GM12874 (cell line): ENCODE measurements around the gene CDK5.

Experiments
- TF ChIP-seq, protein P1 (sequence below): IDR thresholded peaks from 2 replicates; pipeline ENCODE4 v1.5.1; 2011; ENCODE audit warnings: low read depth, mild to moderate bottlenecking, control low read depth, low read length, moderate library complexity; ENCODE audit not compliant: insufficient read depth

Gene CDK5

DNA sequence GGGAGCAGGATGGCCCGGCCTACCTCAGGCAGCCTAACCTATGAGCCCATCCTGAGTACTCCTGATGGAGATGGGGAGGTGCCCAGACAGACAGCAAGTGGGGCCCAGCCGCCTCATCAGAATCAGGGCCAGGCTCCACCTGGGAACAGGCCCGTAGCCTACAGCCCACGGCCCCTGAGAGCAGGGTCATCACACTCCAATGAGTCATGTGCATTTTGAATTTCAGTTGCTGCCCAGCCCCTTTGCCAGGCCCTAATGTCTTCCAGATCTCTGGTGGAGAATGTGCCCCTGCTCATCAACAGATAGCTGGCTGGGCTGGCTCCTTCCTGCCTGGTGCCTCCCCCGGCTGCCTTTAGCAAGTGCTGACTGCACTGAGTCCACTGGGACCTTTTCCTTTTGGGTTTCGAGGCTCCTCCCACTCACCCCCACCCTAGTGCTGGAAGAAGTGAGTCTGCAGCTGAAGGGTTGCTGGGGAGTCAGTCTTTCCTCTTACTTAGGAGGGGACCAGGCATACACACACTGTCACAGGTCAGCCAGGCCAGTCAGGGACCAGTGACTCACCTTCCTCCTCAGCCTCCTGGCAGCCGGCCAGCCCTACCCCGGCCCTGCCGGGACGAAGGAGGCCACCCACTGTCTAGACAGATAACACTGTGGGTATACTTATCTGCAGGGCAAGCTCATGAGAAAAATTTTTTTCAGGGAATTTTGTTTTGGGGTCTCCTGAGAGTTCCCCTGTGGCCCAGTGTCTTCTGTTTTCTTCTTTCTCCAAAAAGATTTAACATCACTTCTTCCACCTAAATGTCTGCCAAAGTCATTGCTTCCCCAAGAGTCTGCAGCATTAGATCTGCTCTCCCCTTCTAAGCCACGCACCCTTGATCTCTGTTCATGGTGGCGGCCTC lies 18.5 kb downstream of the CDK5 start:
- TF ChIP-seq, protein P1, sequence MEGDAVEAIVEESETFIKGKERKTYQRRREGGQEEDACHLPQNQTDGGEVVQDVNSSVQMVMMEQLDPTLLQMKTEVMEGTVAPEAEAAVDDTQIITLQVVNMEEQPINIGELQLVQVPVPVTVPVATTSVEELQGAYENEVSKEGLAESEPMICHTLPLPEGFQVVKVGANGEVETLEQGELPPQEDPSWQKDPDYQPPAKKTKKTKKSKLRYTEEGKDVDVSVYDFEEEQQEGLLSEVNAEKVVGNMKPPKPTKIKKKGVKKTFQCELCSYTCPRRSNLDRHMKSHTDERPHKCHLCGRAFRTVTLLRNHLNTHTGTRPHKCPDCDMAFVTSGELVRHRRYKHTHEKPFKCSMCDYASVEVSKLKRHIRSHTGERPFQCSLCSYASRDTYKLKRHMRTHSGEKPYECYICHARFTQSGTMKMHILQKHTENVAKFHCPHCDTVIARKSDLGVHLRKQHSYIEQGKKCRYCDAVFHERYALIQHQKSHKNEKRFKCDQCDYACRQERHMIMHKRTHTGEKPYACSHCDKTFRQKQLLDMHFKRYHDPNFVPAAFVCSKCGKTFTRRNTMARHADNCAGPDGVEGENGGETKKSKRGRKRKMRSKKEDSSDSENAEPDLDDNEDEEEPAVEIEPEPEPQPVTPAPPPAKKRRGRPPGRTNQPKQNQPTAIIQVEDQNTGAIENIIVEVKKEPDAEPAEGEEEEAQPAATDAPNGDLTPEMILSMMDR = no peak

DNA sequence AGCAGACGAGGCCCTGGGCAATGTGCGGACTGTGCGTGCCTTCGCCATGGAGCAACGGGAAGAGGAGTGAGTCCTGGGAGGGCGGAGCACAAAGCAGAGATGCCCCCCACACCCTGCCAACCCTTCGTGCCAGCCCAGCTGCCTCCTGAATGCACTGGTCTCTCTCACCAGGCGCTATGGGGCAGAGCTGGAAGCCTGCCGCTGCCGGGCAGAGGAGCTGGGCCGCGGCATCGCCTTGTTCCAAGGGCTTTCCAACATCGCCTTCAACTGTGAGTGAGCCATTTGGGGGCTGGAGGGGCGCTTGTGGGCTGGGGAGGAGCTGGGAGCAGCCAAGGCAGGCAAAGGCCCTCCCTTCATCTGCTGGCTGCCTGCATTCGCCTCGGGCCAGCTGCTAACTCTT lies 21.8 kb downstream of the CDK5 start:
- TF ChIP-seq, protein P1 = no peak

DNA sequence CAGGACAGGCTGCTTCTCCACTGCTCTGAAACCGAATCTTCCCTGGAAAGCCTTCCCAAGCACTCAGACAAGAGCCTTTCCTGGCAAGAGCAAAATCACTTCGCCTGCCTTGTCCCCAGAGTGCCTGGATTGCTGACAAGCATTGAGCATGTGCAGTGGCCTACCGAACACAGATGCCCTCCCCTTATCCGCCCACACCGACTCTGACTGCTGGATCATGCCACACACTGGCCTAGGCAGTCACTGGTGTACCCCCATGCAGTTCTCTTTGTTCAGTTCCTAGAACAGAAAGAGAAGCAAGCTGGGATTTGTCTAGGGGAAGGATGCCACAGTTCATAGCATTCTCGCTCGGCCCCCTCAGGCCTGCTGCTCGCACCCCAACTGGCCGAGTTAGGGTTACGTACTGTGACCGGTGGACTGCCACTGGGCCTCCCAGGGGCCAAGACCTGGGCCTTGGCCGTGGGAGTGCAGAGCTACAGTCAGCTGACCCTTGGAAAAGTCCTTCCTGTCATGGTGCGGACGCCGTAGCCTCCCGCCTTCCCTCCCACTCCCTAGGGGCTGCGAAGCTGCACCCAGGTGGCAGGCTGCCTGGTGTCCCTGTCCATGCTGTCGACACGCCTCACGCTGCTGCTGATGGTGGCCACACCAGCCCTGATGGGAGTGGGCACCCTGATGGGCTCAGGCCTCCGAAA lies 22.5 kb downstream of the CDK5 start:
- TF ChIP-seq, protein P1 = no peak

DNA sequence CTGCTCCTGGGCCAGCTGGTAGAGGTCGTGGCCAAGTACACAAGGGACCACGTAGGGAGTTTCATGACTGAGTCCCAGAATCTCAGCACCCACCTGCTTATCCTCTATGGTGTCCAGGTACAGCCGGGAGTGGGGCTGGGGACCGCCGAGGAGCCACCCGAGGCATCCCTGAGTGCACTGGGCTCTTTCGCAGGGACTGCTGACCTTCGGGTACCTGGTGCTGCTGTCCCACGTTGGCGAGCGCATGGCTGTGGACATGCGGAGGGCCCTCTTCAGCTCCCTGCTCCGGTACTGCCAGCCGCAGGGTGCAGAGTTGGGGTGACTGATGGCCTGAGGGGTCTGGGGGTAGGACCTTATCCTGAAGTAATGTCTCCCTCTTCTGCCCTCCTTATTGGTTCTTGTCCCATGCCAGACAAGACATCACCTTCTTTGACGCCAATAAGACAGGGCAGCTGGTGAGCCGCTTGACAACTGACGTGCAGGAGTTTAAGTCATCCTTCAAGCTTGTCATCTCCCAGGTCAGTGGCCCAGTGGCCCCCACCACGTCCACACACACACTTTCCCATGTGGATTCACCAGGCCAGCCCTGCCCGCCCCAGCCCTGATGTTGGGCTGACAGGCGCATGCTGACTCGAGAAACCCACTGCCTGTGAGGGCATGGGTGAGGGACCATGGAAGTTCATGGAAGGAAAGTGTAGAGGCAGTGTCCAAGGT lies 23.2 kb downstream of the CDK5 start:
- TF ChIP-seq, protein P1 = no peak

DNA sequence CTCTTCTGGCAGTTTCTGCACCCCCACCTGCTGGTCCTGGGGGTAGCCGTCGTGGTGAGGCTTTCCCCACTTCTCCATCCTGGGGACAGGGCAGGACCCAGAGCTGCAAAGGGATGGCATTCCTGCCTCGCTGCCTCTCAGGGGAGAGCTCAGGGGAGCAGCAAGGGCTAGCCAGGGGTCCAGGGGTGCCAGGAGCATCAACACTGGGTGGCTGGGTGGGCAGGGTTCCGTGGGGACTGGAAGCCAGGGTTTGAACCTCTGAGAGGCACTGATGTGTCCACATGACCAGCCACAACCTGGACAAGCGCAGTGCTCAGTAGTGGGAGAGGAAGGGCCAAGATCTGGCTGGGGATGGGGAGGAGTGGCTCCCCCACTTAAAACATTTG lies 23.8 kb downstream of the CDK5 start:
- TF ChIP-seq, protein P1 = no peak

DNA sequence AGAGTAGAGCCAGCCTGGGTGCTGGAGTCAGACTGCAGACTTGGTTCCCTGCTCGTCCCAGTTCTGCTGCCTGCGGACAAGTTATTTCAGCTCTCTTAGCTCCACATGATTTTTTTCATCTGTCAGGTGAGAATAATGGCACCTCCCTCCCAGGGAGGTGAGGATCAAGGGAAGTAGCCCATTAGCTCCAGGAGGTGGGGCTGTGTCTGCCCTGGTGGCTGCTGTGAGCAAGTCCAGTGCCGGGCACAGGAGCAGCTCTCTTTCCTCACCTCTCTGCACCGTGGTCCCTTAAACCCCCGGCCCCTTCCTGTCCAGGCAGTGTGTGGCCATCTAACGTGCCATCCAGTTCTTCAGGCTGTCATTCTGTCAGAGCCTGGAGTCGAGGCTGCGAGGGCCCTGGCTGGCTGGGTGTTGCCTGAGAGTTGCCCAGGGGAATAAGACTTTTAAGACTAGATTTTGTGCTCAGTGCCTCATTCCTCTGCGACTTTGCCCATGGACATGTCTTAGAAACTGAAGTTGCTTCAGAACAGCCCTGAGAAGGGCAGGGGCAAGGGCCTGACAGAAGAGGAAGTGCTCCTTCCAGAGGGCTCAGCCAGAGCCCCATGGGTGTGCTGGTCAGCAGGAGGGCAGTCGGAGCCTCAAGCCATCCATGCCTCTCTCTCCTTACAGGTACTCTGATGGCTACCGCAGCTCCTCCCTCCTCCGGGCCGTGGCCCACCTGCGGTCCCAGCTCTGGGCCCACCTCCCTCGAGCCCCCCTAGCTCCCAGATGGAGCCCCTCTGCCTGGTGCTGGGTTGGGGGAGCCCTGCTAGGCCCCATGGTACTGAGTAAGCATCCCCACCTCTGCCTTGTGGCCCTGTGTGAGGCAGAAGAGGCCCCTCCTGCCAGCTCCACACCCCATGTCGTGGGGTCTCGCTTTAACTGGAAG lies 24.5 kb downstream of the CDK5 start:
- TF ChIP-seq, protein P1 = no peak
